ENCODE measurements around the gene TENM3.
"Not testable (repeated sequence)": the region's sequence is repeated elsewhere in the genome, so short reads cannot be mapped to it uniquely, and the experiment has no call there.

TENM3 gene

GRCh38 chr4:182807767-182808548, 564.8 kb downstream of the TENM3 start:
- DNase-seq (ENCODE audit: low read depth, low spot score), result no peak

DNA sequence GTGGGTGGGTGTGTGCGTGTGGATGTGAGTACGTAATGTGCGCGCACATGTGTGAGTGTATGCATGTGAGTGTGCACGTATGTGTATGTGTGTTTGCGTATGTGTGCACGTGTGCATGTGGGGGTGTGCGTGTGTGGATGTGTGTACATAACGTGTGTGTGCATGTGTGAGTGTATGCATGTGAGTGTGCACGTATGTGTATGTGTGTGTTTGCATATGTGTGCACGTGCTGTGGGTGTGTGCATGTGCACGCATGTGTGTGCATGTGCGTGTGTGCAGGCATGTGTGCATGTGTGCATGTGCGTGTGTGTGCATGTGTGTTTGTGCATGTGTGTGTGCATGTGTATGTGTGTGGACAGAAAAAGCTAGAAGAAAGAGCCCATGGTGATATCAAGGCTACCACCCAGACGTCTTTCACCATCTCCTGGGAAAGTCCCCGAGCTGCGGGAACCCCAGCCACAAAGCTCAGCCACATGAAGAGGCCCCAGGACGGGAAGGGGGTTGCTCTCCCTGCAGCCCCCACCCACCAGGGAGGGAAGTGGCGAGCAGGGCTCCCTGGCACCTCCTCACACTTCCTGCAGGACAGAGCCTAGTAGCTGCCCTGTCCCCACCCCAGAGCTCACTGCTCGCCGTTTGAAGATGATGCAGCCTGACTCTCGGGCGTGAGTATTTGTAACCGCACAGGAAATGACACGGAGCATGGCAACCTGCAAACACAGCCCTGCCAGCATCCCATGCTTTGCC, 565.6 kb downstream of the TENM3 start:
- DNase-seq (ENCODE audit: low read depth, low spot score), result no peak

GRCh38 chr4:182809417-182810102, 566.4 kb downstream of the TENM3 start:
- DNase-seq (ENCODE audit: low read depth, low spot score), result no peak

- no peak for DNase-seq (ENCODE audit: low read depth, low spot score)
These were observed 567.0 kb downstream of the TENM3 start for GRCh38 chr4:182810103-182810615.

DNA sequence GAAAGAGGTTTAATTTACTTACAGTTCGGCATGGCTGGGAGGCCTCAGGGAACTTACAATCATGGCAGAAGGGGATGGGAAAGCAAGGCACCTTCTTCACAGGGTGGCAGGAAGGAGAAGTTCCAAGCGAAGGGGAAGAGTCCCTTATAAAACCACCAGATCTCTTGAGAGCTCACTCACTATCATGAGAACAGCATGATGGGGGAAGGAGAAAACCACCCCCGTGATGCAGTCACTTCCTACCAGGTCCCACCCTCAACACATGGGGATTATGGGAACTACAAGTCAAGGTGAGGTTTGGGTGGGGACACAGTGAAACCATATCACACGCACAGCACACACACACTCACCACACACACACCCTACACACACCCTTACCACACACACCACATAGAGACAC, 569.7 kb downstream of the TENM3 start:
- DNase-seq (ENCODE audit: low read depth, low spot score), result no peak

- DNase-seq (ENCODE audit: low read depth, low spot score), result not testable (repeated sequence)
These were observed 570.9 kb downstream of the TENM3 start for GRCh38 chr4:182814065-182814464.

DNA sequence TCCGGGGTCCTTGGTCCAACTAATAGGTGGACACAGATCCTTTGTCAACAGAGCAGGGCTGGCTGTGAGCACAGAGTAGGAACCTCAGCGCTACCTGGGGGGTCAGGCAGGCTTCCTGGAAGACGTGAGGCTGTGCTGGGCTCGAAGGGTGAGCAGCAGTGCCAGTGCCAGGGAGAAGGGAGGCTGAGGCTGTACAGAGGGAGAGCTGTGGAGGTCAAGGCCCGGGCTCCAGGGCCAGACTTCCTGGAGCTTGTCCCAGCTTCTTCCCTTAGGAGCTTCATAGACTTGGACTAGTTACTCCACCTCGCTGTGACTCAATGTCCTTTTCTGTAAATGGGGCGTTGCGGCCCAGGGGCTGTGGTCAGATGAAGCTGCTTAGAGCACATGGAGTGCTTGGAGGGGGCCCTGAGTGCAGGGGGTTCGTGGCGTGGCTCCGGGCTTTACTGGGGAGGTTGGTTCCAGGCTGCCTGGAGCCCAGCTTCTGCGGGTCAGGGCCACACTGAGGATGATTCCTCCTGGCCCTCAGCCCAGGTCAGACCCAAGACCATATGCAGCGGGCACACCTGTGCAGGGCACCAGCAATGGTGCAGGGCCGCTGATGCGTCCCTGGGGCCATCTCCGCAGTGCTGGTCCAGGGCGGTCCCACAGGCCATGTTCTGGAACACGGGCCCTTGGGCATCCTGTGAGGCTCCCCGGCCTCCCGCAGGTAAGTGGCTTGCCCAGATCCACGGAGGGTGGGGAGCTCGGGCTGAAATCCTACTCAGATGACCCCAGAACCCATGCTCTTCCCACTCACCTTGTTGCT, 575.9 kb downstream of the TENM3 start:
- DNase-seq (ENCODE audit: low read depth, low spot score), result no peak

- DNase-seq (ENCODE audit: low read depth, low spot score), result no peak
These were observed 576.5 kb downstream of the TENM3 start for GRCh38 chr4:182819751-182820150.

DNA sequence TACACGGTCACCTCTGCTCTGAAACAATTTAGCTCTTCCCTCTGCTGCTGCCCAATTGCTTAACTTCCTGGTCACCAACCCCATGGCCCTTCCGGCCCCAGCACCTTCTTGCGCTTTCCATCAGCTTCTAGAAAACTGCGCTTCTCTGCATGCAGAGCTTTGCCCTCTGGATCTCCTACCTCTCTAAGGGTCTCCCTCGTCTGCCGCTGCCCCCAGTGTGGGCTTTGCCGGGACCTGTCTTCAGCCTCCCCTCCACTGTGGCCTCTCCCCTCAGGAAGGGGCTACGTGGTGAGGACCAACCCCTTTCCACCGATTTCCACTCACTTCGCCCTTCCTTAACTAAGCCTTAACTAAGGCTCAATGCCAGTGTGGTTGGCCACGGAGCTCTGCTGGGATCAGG, 579.4 kb downstream of the TENM3 start:
- DNase-seq (ENCODE audit: low read depth, low spot score), result no peak

DNA sequence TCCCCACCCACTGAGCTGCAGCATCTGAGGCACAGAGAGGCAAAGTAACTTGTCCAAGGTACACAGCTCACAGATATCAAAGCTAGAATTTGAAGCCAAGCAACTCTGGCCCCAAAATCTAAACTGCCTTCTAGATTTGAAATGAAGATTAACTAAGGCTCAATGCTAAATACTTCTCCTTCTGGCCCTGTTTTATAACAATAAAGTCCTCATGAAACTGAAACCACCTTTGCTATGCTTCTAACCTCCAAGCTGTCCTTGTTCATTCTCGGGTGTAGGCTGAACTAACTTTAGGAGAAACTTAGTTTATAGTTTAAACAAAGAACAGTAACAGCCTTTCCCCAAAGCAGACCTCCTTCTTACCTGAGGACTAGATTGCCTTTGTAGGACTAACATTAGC, 580.4 kb downstream of the TENM3 start:
- no peak for DNase-seq (ENCODE audit: low read depth, low spot score)

GRCh38 chr4:182825003-182825402, 581.8 kb downstream of the TENM3 start:
- no peak for DNase-seq (ENCODE audit: low read depth, low spot score)

DNA sequence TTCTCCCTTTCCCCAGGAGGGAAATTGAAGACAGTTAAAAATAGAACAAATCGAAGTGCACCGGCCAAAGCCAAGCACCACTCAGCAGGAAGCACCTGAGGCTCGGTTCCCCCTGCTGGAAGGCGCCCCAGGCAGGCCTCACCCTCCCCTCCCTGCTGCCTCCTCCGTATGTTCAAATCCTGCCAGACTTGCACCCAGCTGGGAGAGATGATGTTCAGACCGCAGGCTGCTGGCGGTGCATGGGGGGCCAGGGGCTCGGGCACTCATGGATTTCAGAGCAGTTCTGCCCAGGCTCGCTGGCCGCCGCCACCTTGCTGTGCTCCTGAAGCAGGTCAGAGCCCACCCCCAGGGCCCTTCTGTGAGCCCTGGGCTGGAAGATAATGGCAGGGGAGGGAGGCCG, 582.6 kb downstream of the TENM3 start:
- DNase-seq (ENCODE audit: low read depth, low spot score), result no peak

DNA sequence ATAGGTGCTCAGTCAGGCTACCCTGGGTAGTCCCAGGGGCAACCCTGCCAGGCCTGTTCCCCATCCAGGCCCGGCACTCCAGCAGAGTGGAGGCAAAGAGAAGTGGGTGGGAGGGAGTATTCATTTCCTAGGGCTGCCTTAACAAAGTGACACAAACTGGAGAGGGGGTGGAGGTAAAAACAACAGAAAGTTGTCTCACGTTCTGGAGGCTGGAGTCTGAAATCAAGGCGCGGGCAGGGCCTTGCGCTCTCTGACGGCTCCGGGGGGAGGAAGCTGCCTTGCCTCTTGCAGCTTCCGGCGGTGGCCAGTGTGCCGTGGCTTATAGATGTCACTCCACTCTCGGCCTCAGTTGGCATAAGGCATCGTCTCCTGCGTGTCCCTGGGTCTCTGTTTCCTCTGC, 583.2 kb downstream of the TENM3 start:
- DNase-seq (ENCODE audit: low read depth, low spot score), result no peak

DNA sequence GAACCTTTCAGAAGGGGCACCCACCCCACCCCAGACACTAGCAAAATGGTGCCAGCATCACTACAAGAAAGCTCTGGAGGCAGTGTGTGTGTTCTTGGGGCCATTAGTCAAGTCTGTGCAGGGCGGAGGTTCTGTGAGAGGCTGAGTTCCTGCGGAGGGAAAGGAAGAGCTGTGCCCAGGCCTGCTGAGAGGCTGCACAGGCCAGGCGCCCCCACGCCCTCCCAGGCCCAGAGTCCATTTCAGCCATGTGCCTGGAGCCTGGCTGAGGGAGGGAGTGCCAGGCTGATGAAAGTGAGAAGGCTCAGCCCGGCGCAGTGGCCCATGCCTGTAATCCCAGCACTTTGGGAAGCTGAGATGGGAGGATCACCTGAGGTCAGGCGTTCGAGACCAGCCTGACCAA, 584.0 kb downstream of the TENM3 start:
- DNase-seq (ENCODE audit: low read depth, low spot score), result no peak

- no peak for DNase-seq (ENCODE audit: low read depth, low spot score)
These were observed 584.8 kb downstream of the TENM3 start for GRCh38 chr4:182827954-182828353.

DNA sequence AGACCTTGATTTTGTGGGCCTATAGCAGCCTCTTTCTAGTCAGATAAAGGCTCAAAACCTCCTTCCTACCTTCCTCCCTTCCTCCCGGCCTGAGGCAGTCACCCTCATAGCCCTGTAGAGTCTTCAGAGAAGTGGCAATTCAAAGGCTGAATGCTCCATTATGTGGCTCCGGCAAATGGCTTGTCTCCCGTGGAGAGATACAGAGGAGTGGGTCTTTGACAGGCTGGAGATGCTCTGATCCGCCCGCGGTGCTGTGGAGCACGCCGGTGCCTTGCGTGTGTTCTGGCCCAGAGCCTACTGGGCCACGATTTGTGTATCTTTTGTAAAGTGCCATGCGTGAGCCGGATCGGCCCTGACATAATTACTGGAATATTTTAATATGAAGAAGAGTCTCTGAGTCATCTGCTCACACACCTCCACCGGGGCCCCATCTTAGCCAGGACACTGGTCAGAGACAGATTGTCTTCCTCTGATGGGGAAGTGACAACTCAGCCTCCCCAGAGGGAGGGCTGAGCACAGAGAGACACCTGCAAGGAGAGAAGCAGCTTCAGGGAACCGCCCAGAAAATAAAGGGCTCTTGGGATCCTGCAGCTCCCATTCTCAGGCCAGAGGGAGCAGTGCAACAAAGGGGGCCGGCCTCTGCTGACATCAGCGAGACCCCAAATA, 585.3 kb downstream of the TENM3 start:
- DNase-seq (ENCODE audit: low read depth, low spot score), result no peak

DNA sequence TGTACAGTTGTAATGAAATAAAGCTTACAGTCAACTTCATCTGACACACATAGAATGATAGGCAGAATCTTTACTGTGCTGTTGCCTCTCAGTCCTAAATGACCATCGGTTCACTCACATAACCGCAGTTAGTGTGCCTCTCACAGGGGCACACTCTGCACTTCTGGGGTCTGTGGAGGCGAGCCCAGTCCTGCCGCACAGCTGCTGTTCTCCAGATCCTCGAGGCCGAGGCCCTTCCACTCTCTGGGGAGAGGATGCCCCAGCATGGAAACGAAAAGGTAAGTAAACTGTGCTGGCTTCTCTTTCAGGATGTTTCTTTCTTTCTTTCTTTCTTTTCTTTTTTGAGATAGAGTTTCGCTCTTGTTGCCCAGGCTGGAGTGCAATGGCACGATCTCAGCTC, 586.0 kb downstream of the TENM3 start:
- no peak for DNase-seq (ENCODE audit: low read depth, low spot score)

GRCh38 chr4:182831376-182831775, 588.2 kb downstream of the TENM3 start:
- DNase-seq (ENCODE audit: low read depth, low spot score), result no peak

- DNase-seq (ENCODE audit: low read depth, low spot score), result no peak
These were observed 589.3 kb downstream of the TENM3 start for GRCh38 chr4:182832352-182833120.
